NOMO-1 treated with DMSO at 0.1 percent for 48 hours (cell line): ENCODE measurements around the gene AMY2B.
"Not testable (repeated sequence)": the region's sequence is repeated elsewhere in the genome, so short reads cannot be mapped to it uniquely, and the experiment has no call there.

Source experiments
- DNase-seq: peaks from one replicate; lab custom pipeline; 2025; ENCODE audit not compliant: unreplicated experiment; lab: John Stamatoyannopoulos, UW

AMY2B gene

DNA sequence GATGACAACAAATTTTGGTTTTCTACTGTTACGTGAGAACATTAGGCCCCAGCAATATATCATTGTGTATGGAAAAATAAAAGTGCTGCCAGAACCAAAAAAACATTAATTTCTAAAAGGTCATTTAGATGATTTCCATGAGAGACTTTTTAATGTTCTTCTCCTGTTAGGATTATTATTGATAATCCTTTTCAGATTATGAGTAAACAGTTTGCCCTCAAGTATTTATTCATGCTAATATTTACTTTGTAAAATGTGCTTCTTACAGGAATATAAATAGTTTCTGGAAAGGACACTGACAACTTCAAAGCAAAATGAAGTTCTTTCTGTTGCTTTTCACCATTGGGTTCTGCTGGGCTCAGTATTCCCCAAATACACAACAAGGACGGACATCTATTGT, at the start of gene AMY2B:
TSS of gene AMY2B (plus strand) at position 301 of the 400 bp plus-strand sequence. CDS start at position 315, 14 bp downstream.
- DNase-seq, result not testable (repeated sequence)

DNA sequence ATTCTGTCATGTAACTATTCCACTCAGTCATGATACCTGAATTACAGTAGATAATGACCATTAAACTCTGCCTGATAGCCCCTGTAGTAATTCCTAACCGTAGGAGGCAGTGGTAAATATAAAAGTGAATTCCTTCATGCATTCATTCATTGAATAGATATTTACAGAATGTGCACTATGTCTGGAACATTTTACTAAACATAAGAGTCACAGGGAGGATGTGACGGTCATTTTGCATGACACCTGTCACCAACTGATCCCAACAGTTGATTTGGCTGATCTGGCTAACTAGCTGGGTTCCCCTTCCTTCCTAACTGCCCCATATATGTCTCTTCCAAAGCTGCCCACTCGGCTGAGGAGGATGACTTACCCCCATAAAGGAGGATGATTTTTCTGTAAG, 48.0 kb upstream of the AMY2B start:
- DNase-seq, result no peak

DNA sequence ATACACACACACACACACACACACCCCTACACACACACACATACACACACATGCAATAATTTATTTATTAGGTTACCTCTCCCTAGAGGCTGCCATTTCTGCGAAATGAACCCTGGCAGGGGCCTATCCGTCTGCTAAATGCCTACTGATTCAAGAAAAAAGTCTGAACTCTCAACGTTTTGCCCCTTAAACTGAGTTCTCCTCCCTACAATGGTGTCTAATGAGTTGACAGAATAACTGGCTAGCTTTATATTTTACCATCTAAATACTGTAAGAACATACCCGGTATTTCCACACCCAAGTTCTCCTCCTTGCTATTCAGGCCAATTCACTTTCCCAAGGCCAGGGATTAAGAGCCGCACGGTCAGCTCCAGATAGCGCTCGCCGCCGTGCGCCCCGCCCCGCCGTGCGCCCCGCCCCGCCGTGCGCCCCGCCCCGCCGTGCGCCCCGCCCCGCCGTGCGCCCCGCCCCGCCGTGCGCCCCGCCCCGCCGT, 46.2 kb upstream of the AMY2B start:
- peak; percentile 24 for DNase-seq

DNA sequence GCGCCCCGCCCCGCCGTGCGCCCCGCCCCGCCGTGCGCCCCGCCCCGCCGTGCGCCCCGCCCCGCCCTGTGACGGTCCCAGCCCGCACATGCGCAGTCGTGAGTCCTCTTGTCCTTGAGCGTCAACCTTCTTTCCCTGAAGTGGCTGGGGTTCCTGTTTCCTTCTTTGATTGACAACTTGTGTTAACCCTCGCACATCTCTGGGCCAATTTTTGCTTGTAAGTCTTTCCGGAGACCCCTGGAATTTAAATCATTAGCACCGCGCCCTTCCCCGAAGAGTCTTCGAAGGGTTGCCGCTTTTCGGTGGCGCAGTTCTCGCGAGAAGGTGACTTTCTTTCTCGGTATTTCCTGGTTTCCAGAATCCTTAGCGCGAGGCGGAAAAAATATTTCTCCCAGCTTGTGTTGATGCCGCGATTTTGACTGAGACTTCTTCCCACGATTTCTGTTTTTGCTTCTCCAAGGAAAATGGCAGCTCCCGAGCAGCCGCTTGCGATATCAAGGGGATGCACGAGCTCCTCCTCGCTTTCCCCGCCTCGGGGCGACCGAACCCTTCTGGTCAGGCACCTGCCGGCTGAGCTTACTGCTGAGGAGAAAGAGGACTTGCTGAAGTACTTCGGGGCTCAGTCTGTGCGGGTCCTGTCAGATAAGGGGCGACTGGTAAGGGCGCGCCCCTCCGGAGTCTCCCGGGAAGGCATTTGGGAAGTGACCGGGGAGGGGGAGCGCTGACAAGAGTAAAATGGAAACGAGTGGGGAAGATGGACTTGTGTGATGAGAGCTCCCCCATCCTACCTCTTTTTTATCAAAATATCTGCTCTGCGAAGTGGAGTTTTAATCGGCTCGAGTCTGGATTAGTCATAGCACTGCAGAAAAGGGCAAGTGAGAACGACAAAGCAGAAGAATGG, 45.5 kb upstream of the AMY2B start, which contains the start of gene RNPC3:
TSS of gene RNPC3 (plus strand) at position 93 of the 901 bp plus-strand sequence. CDS start at position 465, 372 bp downstream.
- peak; percentile 90 for DNase-seq

DNA sequence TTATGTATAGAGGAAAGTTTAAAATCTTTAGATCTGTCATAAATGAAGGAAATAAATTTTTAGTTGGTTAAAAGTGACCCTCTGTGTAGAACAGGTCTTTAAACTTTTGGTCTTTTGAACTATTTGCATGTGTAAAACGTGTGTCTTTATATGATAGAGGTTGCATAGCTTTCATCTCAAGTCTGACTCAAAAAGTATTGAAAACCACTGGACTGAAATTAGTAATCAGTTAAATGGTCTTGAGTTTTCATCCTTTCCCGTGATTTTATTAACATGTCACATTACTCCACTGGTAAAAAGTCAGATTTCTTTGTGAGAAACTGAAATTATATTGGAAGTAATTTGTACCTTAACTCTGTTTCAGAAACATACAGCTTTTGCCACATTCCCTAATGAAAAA, 44.1 kb upstream of the AMY2B start:
- no peak for DNase-seq

DNA sequence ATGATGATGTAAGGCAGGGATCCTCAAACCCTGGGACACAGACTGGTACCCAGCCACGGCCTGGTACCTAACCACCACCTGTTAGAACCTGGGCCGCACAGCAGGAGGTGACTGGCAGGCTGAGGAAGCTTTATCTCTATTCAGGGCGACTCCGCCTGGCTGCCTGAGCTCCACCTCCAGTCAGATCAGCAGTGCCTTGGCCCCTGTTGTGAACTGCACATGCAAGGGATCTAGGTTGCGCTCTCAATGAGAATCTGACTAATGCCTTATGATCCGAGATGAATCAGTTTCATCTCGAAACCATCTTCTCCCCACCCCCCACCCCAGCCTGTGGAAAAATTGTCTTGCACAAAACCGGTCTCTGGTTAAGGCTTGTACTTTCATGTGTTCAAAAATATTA, 41.6 kb upstream of the AMY2B start:
- DNase-seq, result no peak

DNA sequence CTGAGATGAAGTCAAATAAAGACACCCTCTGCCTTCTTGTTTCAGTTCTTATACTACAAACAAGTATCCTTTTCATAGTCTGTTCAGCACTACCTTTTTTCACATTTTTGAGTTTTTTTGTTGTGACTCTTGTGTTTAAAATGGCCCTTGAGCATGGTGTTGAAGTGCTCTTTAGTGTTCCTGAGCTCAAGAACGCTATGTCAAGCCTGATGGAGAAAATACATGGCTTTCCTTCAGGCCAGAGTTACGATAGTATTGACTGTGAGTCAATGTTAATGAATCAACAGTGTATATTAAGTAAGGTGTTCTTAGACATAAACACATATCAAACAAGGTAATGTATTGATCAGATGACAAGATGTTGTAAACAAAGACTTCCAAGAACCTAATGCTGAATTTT, 33.2 kb upstream of the AMY2B start:
- DNase-seq, result no peak

DNA sequence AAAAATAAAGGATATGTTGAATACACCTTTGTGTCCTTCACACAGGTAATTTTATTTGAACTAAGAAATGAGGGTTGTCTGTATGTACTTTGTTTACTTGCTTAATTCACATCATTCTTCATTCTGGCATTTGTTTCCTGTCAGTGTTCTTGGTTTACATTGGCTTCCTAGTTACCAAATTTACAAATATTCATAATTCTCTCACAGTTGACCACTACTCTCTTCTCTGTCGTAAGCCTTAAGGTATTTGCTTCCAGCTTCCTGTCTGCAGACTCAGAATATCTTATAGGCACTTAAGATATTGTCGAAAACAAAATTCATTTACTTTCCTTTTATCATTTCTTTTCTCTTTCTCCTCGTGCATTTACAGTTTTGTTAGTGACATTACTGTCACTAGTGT, 30.0 kb upstream of the AMY2B start:
- DNase-seq, result no peak

DNA sequence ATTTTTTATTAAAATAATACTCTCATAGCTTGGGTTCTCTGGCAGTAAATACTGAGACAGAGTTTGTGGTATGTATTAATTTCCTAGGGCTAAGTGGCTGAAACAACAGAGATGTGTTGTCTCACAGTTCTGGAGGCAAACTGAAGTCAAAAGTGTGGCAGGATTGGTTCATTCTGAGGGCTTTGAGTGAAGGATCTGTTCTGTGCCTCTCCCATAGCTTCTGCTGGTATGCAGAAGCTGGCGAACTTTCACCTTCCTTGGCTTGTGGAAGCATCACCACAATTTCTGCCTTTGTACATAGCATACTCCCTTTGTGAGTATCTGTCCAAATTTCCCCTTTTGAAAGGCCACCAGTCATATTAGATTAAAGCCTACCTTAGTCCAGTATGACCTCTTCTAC, 24.9 kb upstream of the AMY2B start:
- DNase-seq, result no peak

DNA sequence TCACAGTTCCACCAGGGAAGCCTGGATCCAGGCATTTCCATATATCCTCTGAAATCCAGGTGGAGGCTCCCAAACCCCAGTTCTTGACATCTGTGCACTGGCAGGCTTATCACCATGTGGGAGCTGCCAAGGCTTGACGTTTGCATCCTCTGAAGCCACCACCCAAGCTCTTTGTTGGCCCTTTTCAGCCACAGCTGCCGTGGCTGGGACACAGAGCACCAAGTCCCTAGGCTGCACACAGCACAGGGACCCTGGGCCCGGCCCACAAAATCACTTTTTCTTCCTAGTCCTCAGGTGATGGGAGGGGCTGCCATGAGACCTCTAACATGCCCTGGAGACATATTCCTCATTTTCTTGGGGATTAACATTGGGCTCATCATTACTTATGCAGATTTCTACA, 23.5 kb upstream of the AMY2B start:
- no peak for DNase-seq

DNA sequence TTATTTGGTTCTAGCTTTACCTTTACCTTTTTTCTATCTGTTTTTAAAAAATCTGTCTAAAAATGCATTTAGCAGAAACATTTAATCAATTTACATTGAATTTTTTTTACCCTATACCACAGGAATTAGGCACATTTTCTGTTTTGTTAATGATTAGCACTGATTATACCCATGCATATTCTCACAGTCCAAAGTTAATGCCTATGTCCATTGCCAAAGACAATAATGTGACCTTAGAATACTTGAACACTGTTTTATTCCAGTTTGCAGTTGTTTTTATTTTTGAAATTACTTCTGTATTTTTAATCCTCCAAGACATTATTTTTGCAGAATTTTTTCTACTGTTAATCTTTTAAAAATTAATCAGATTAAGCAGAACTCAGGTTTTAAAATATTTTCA, 11.0 kb upstream of the AMY2B start:
- no peak for DNase-seq

DNA sequence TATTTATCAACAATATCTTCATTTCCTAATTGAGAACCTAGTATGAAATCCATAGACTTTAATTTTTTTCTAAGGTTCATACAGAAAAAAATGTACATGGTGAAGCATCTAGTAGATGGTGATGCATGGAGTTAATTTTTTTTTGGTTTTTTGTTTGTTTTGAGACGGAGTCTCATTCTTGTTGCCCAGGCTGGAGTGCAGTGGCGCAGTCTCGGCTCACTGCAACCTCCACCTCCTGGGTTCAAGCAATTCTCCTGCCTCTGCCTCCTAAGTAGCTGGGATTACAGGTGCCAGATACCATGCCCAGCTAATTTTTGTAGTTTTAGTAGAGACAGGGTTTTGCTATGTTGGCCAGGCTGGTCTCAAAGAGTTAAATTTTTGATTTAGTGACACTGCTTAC, 10.3 kb upstream of the AMY2B start:
- DNase-seq, result not testable (repeated sequence)

DNA sequence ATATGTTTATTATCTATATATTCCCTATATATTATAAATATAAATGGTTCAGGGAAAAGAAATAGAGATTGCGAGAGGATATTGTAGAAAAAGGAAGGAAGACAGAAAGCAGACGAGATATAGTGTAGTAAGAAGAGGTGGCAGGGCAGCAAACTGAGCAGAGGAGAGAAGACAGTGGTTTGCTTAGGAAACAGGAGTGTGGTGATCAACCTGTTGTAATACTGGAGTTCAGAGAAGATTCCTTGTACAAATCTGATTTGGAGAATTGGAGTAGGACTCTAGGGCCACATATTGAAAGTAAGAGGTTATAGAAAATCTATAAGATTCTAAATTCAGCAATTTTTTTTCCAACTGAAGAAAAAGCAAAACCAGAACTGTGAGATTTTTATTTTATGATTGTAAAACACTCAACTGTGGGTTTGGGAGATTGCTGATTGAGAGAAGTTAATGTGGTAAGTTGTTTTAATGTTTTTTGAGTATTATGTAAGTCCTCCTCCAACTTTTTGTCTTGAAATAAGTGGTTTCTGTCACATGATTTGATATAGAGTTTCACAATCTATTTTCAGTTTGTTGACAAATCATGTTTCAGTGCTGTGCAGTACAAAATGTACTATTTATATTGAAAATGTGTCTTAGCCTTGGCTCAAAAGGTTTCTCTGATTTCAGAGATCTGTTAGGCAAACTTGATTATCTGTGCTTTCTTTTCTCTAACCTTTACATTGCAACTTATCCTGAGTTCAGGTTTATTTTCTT, 9.6 kb upstream of the AMY2B start:
- DNase-seq, result peak; percentile 83

DNA sequence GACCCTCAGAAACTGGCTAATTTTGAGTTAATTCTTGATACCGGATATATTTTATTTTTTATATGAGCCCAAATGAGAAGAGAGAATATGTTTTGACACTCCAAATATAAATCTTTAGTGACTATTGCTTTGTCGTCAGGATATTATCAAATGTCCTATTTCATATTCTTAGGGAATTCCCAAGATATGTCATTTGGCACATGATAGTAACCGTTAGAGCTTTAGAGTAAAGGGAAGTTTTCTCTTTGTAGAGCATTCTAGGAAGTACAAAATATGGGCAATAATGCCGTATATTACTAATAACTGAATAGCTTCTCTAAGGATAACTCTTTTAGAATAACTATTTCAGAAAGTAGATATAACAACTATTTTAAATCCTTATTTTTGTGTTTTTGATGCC, 8.3 kb upstream of the AMY2B start:
- no peak for DNase-seq

DNA sequence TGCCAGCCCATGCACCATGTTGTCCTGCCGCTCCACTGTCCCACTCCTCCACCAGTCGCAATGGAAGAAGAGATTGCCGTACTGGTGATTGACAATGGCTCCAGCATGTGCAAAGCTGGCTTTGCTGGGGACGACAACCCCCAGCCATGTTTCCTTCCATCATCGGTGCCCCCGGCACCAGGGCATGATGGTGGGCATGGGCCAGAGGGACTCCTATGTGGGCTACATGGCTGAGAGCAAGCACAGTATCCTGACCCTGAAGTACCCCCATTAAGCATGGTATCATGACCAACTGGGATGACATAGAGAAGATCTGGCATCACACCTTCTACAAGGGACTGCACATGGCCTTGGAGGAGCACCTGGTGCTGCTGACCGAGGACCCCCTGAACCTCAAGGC, 1.9 kb upstream of the AMY2B start:
- no peak for DNase-seq

DNA sequence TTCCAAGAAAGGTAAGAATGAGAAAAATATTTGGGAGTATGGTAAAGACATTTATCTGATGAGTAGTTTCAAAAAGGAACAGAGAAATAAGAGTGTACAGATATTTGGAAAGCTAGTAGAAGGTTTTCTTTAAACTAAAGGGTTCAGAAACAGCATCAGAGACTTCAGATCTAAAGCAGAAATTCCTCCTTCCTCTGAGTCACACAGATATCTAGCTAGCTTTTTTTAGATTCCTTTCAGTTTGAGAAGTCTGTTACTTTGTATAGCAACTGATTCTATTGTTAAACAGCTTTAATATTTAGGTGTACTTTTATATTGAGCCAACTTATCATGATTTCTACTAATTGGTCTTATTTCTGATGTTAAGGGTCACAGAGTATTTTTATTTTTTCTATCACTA, 4.7 kb downstream of the AMY2B start:
- peak; percentile 20 for DNase-seq

DNA sequence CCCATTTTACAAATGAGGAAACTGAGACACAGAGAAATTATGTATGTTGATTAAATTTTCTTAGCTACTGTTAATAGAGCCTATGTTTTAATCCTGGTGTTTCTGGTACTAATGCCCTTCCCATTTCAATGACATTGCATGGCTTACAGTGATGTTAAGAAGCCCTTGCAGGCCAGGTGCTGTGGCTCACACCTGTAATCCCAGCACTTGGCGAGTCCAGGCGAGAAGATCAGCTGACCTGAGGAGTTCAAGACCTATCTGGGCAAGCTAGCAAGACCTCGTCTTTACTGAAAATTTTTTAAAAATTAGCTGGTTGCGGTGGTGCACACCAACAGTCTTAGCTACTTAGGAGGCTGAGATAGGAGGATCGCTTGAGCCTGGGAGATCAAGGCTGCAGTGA, 5.4 kb downstream of the AMY2B start:
- not testable (repeated sequence) for DNase-seq

DNA sequence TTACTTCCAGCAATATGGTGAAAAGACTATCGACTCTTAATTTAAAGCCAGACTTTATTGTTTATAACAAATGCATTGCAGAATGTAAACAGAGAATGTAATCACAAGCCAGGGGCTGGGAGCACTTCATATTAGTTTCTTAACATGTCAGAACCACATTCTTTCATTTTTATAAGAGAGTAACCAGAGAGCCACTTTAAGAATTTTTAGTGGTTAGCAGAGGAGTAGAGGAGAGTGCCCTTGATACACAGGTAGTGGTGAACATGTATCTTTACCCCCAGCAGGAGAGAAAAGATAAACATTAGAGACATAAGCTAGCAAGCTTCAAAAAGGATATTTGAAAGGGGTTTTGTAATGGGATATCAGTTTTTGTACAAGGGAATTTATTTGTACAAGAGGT, 11.1 kb downstream of the AMY2B start:
- DNase-seq, result no peak

DNA sequence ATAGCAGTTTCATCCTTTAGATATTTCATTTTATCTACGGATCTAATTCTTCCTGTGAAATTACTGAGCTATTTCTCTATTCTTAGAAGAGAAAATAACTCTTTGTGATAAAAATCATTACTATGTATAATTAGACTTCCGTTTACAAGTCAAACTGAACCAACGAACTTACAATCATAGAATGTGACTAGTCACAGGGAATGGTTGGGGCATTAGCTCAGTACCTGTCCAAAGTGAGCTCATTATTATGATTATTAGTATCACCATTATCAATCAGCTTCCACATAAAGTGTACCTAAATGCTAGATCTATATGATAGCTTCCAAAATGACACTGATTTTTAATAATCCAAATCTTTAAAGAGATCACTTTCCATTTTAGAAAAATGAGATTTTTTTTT, 12.5 kb downstream of the AMY2B start:
- no peak for DNase-seq

DNA sequence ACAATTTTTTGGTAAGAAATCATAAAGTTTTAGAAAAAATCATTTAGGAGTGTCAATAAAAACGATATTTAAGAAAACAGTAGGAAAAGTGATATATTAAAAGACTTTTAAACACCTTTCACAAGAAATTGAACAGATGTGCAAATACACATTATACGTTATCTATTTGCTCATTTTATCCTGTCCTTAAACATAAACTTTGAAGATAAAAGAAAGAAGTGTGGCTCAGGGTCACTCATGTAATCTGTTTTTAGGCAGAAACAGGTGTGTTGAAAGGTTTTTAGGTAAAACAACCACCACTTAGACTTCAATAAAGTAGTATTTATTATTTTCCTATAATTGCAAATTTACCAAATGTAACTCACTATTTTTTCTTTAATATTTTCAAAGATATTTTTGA, 13.1 kb downstream of the AMY2B start:
- DNase-seq, result no peak

DNA sequence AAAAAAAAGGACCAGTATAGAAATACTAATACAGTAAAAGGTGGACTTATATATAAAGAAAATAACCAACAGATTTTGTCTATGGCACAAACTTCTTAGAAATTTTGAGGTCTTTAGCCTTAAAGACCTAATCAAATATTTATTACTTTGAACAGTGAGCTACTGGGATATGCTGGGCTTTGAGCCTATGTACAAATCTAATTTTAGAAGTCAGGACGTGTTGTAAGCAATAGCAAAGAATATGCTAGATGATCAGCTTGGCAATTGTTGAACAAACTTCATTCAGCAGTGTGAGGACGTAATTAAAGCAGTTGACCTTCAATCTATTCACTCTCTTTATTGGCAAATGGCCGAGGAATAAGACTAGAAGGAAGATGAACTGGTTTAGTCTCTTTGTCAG, 31.4 kb downstream of the AMY2B start:
- DNase-seq, result not testable (repeated sequence)

DNA sequence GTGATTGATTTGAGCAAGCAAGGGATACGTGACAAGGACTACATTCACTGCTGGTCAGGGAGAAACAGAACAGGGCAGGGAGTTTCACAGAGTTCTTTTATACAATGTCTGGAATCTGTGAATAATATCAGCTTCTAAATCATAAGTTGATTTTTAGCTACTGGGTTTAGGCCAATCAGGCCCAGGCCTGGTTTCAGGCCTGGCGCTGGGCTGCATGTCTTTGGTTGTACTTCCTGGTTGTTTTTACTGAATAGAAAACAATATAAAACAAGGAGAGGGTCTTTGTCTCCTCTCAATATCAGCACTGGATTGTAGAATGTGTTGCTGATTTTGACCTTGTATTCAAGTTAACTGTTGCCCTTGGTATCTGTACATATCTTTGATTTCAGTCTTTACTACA, 45.0 kb downstream of the AMY2B start:
- DNase-seq, result no peak
